H1 (cell line): ENCODE measurements around the gene MYO18A. TPM values are rescaled to one million over a fixed set of nuclear protein-coding genes. Genes with fewer than 3 reads are reported as not detected.

Source experiments
- BCL11A ChIP-seq, 2 experiments: IDR thresholded peaks; one replicate each; pipeline ENCODE4 v1.6.1; 2011; ENCODE audit warnings: low read depth in 2 of 2, low read length in 2 of 2, mild to moderate bottlenecking in 2 of 2
- PHF8 ChIP-seq: fragments of 200-600 bp; sonication (generic); conservative IDR thresholded peaks from 2 replicates; pipeline ENCODE4 v1.7.1; 2012; ENCODE audit warnings: low read depth, mild to moderate bottlenecking, inconsistent platforms, low read length, moderate library complexity
- SP2 ChIP-seq: IDR thresholded peaks from 2 replicates; pipeline ENCODE4 v1.6.1; 2012; ENCODE audit warnings: mild to moderate bottlenecking, low read length, inconsistent platforms
- polyA plus RNA-seq, 7 experiments: library from polyadenylated mRNA; depleted of rRNA in 3 of 7; stranded (reverse) in 5 of 7; unstranded in 2 of 7; fragments of >200 nt in 5 of 7; fragments of 200-250 nt in 2 of 7; gene quantifications; 1 replicate in 5 of 7; 2 replicates in 1 of 7; 4 replicates in 1 of 7; pipeline versions ENCODE4 v1.2.1 to v1.2.3, GENCODE V29; 2011 to 2013; ENCODE audit warnings: missing spikeins in 2 of 7, mixed read lengths in 2 of 7
- total RNA-seq: library from RNA; stranded (reverse); fragmentation: NEBNext Ultra II Directional; extraction: Animal tissue kit (Norgen Biotek cat#: 25700); gene quantifications from 2 replicates; pipeline ENCODE4 v1.2.1, GENCODE V29; 2021

Gene MYO18A
- total and polyA plus RNA-seq, 2 of the 8 experiments (the other 6 are each of a cell fraction or from before 2014, with no cell fraction given) = 7.6 to 43.8 TPM

GRCh38 chr17:29214215-29215146, 34.3 kb upstream of the MYO18A start (continued):
- TF ChIP-seq PHF8 = no peak
- TF ChIP-seq SP2 = no peak
- no peak for TF ChIP-seq BCL11A (IDR thresholded peaks at IDR 0.05; ENCODE audit: low read depth in 2 of 2, low read length in 2 of 2)
